GM12878 (cell line): Measurements from ENCODE around the gene BRIX1. TPM values are rescaled to one million over a fixed set of nuclear protein-coding genes. Genes with fewer than 3 reads are reported as not detected.

Experiments used
- ATAC-seq: fragments of 200-7000 bp; cut with Tn5 transposase; 3 replicates; pipeline ENCODE4 v1.9.1; 2020; ENCODE audit warnings: mild to moderate bottlenecking, moderate library complexity
- BruUV-seq: library from RNA; stranded (reverse); fragments of 400-500 nt; replicated peaks from 2 replicates; lab custom pipeline; 2021; lab: Mats Ljungman, UMichigan
- CTCF ChIA-PET: fragments of 300-600 bp; sonication (Branson Sonifier 250); formaldehyde crosslinking; extraction: SDS; loops from one replicate; lab custom pipeline; 2021; ENCODE audit warnings: inconsistent platforms; lab: Yijun Ruan, JAX
- POLR2A ChIA-PET: fragments of 350-600 bp; formaldehyde crosslinking; extraction: SDS; loops from one replicate; lab custom pipeline; 2021; ENCODE audit warnings: inconsistent platforms; lab: Charles Lee
- RAD21 ChIA-PET: fragments of 300-600 bp; sonication (Branson Sonifier 250); formaldehyde crosslinking; loops from one replicate; lab custom pipeline; 2023; ENCODE audit warnings: antibody characterized with exemption; ENCODE audit not compliant: unreplicated experiment; lab: Charles Lee
- SMC1A ChIA-PET: fragments of 300-600 bp; sonication (Branson Sonifier 250); formaldehyde crosslinking; loops from one replicate; lab custom pipeline; 2023; ENCODE audit not compliant: unreplicated experiment, uncharacterized antibody; lab: Charles Lee
- DNase-seq: peaks from one replicate; pipeline ENCODE4 v3.0.0-alpha.2; 2011; ENCODE audit warnings: low read depth, low spot score
- FAIRE-seq: peaks from 3 replicates; lab custom pipeline; 2011; peaks lifted over from hg19 to GRCh38; lab: Jason Lieb, UNC
- H2AFZ ChIP-seq: 2 replicates; pipeline ENCODE4 v1.6.0; 2011; ENCODE audit warnings: low read depth, low read length, control low read depth; ENCODE audit not compliant: control insufficient read depth
- H3K27ac ChIP-seq: 2 replicates; pipeline ENCODE4 v1.5.1; 2011; ENCODE audit warnings: control low read depth; ENCODE audit not compliant: control insufficient read depth, insufficient read depth
- H3K27me3 ChIP-seq, 2 experiments: replicated peaks in 1 of 2; 2 replicates each; pipeline versions ENCODE4 v1.6.0 to v1.6.1; 2011; ENCODE audit warnings: low read length in 1 of 2; ENCODE audit not compliant: control insufficient read depth in 2 of 2, insufficient read depth in 2 of 2
- H3K36me3 ChIP-seq, 2 experiments: 2 replicates each; pipeline ENCODE4 v1.5.1; 2011; ENCODE audit warnings: low read length in 1 of 2; ENCODE audit not compliant: control insufficient read depth in 2 of 2, insufficient read depth in 2 of 2
- H3K4me1 ChIP-seq: 2 replicates; pipeline ENCODE4 v1.6.1; 2011; ENCODE audit warnings: mild to moderate bottlenecking, low read length, moderate library complexity, mixed read lengths; ENCODE audit not compliant: control insufficient read depth, insufficient read depth
- H3K4me2 ChIP-seq: 2 replicates; pipeline ENCODE4 v1.6.0; 2011; ENCODE audit warnings: control low read depth; ENCODE audit not compliant: control insufficient read depth, insufficient read depth
- H3K4me3 ChIP-seq: fragments of 200-600 bp; sonication (generic); 2 replicates; pipeline ENCODE4 v1.5.1; 2016
- H3K79me2 ChIP-seq: 2 replicates; pipeline ENCODE4 v1.6.0; 2011; ENCODE audit warnings: low read length; ENCODE audit not compliant: control insufficient read depth, insufficient read depth
- H3K9ac ChIP-seq: 2 replicates; pipeline ENCODE4 v1.8.0; 2011; ENCODE audit warnings: low read length, control low read depth, mixed read lengths; ENCODE audit not compliant: control insufficient read depth, insufficient read depth
- H3K9me3 ChIP-seq: replicated peaks from 3 replicates; pipeline ENCODE4 v1.5.1; 2011; ENCODE audit warnings: mild to moderate bottlenecking, low read length; ENCODE audit not compliant: control insufficient read depth, insufficient read depth
- H4K20me1 ChIP-seq: 2 replicates; pipeline ENCODE4 v1.6.0; 2011; ENCODE audit not compliant: control insufficient read depth, insufficient read depth
- CHD4 ChIP-seq: fragments of 200-600 bp; sonication (generic); IDR thresholded peaks from 2 replicates; pipeline ENCODE4 v1.6.1; 2016; ENCODE audit warnings: mild to moderate bottlenecking
- EED ChIP-seq: sonication (generic); IDR thresholded peaks from 2 replicates; pipeline ENCODE4 v1.6.1; 2016; ENCODE audit warnings: antibody characterized with exemption, low read depth
- EGR1 ChIP-seq, 2 experiments: IDR thresholded peaks; 1 replicate in 1 of 2; 2 replicates in 1 of 2; pipeline ENCODE4 v1.6.1; 2011 to 2012; ENCODE audit warnings: low read depth in 2 of 2, low read length in 2 of 2, borderline replicate concordance in 1 of 2, mild to moderate bottlenecking in 1 of 2, moderate library complexity in 1 of 2
- NFYA ChIP-seq: IDR thresholded peaks from 2 replicates; pipeline ENCODE4 v1.6.1; 2011; ENCODE audit warnings: low read depth, mild to moderate bottlenecking, low read length, improper control_type of control experiment, borderline replicate concordance
- SIX5 ChIP-seq: IDR thresholded peaks from 2 replicates; pipeline ENCODE4 v1.6.1; 2011; ENCODE audit warnings: mild to moderate bottlenecking, low read depth, low read length, moderate library complexity; ENCODE audit not compliant: severe bottlenecking
- SREBF2 ChIP-seq: IDR thresholded peaks from 2 replicates; pipeline ENCODE4 v1.6.1; 2012; ENCODE audit warnings: mild to moderate bottlenecking, low read length
- SUPT20H ChIP-seq: IDR thresholded peaks from 2 replicates; pipeline ENCODE4 v1.6.1; 2011; ENCODE audit warnings: low read depth, mild to moderate bottlenecking, low read length, moderate library complexity, borderline replicate concordance; ENCODE audit not compliant: control insufficient read depth
- WGBS: methylation state at CpG from one replicate; pipeline ENCODE4 v1.1.6; 2016; ENCODE audit warnings: low lambda C conversion rate; ENCODE audit not compliant: insufficient replicate concordance, insufficient coverage; ENCODE audit errors: missing lambda C conversion rate; 5-methylcytosine and 5-hydroxymethylcytosine counted together
- in situ Hi-C: fragments of 300-500 bp; cut with MboI; formaldehyde crosslinking; loops from 9 replicates; pipeline ENCODE4 v1.14.3; 2018; ENCODE audit warnings: mixed read lengths
- intact Hi-C: fragments of 100-400 bp; cut with micrococcal nuclease; formaldehyde crosslinking; loops from one replicate; pipeline ENCODE4 v1.14.2; 2022; ENCODE audit not compliant: unreplicated experiment
- polyA plus RNA-seq, 11 experiments: library from polyadenylated mRNA; depleted of rRNA in 4 of 11; unstranded in 6 of 11; stranded (reverse) in 5 of 11; fragments of >200 nt; fragmentation: Nextera tagmentation in 4 of 11; fragmentation: Illumina TruSeq in 1 of 11; extraction: Ambion mirVana in 4 of 11; extraction: Trizol in 1 of 11; gene quantifications; 1 replicate in 1 of 11; 2 replicates in 10 of 11; pipeline versions ENCODE4 v1.2.1 to v1.2.3, GENCODE V29; 2011 to 2016; ENCODE audit warnings: inconsistent platforms in 2 of 11, missing spikeins in 2 of 11, low read depth in 1 of 11
- total RNA-seq, 4 experiments: library from RNA; depleted of rRNA in 3 of 4; stranded (reverse); fragments of >200 nt in 3 of 4; fragmentation: Illumina TruSeq in 1 of 4; extraction: Trizol in 1 of 4; gene quantifications; 2 replicates each; pipeline versions ENCODE4 v1.2.1 to v1.2.3, GENCODE V29; 2013 to 2021
- TF ChIP-seq, protein P1 (sequence below): fragments of 450-650 bp; IDR thresholded peaks from 2 replicates; pipeline ENCODE4 v1.6.1; 2016; ENCODE audit warnings: mild to moderate bottlenecking
- TF ChIP-seq, protein P2 (sequence below): fragments of 450-650 bp; IDR thresholded peaks from 2 replicates; pipeline ENCODE4 v1.6.1; 2017; ENCODE audit warnings: borderline replicate concordance

The BRIX1 gene
- total and polyA plus RNA-seq, 10 of the 15 experiments (the other 5 are each of a cell fraction or from before 2014, with no cell fraction given): 48.3 to 119 (median 78.9) TPM

DNA sequence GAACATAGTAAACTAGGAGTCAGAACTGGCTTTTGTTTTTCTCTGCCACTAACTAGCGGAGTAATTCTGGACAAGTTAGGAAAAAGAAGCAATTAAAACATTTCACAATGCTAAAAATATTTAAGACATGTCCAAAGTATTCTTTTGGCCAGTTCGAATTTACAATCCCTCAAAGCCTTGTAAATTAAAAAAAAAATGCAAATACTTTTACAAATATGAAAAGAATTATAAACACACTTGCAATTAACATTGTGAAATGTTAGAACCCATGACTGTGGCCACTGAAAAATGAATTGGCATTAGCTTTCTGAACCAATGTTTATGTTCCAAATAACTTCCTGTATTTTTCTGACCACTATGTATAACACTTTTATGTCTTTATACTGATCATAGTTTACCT lies 2.4 kb upstream of the BRIX1 start:
- DNase-seq: no peak
- FAIRE-seq: no peak
- Histone ChIP-seq H2AFZ (no peak overlapping the region), H3K4me2 (peak overlapping the region; percentile 81; the same call in 1 of the 2 replicates), H3K36me3 (no peaks in the 10 kb centered on the region), H3K9ac (no peak overlapping the region), H3K4me1 (peaks cover 6% of the 10 kb centered on the region; the same call in 1 of the 2 replicates), H3K79me2 (peaks cover 48% of the 10 kb centered on the region), H3K27me3 (no peaks in the 10 kb centered on the region), H4K20me1 (no peaks in the 10 kb centered on the region), H3K27ac (no peak overlapping the region), H3K4me3 (no peak overlapping the region), H3K9me3 (no peaks in the 10 kb centered on the region)
- in situ Hi-C loops (loop anchor here (10.0 to 25.0 kb wide), 3 partner anchors 426 to 1468 kb away; partner anchors contain the start of genes AMACR and TARS1), intact Hi-C loops (loop anchor here (10.0 kb wide), 1 partner anchor 908 kb away; the partner anchor contains the start of gene AMACR)
- 53% methylated on average over 2 of the region's 2 CpGs for WGBS
- BruUV-seq: no TSS peak
- ChIA-PET CTCF (interaction anchor here (0.5 to 1.5 kb wide), 2 partner anchors 89 to 90 kb away, joined by 3 to 7 read pairs; no protein-coding TSS in a partner anchor), SMC1A (interaction anchor here (1.0 to 4.5 kb wide), 2 partner anchors 20 to 89 kb away, joined by 3 to 27 read pairs; no protein-coding TSS in a partner anchor), POLR2A (interaction anchor here (1.0 kb wide), 1 partner anchor 9 kb away, joined by 3 read pairs; no protein-coding TSS in a partner anchor), RAD21 (no interaction called here)
- ATAC-seq: no peak
- TF ChIP-seq, protein P1, sequence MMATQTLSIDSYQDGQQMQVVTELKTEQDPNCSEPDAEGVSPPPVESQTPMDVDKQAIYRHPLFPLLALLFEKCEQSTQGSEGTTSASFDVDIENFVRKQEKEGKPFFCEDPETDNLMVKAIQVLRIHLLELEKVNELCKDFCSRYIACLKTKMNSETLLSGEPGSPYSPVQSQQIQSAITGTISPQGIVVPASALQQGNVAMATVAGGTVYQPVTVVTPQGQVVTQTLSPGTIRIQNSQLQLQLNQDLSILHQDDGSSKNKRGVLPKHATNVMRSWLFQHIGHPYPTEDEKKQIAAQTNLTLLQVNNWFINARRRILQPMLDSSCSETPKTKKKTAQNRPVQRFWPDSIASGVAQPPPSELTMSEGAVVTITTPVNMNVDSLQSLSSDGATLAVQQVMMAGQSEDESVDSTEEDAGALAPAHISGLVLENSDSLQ: no peak
- TF ChIP-seq CHD4 (no peak), SREBF2 (no peak), SUPT20H (no peak), SIX5 (no peak), NFYA (no peak), EGR1 (IDR thresholded peaks at IDR 0.05; ENCODE audit: borderline replicate concordance in 1 of 2, low read depth in 2 of 2, low read length in 2 of 2) (no peak), EED (no peak)
- TF ChIP-seq, protein P2, sequence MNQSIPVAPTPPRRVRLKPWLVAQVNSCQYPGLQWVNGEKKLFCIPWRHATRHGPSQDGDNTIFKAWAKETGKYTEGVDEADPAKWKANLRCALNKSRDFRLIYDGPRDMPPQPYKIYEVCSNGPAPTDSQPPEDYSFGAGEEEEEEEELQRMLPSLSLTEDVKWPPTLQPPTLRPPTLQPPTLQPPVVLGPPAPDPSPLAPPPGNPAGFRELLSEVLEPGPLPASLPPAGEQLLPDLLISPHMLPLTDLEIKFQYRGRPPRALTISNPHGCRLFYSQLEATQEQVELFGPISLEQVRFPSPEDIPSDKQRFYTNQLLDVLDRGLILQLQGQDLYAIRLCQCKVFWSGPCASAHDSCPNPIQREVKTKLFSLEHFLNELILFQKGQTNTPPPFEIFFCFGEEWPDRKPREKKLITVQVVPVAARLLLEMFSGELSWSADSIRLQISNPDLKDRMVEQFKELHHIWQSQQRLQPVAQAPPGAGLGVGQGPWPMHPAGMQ: no peak
